HUDEP-2 (cell line): ENCODE data around the gene HS3ST2.
A peak's percentile ranks its signal among the peaks of the same experiment; 100 is the strongest.
"Not testable (repeated sequence)": the region's sequence is repeated elsewhere in the genome, so short reads cannot be mapped to it uniquely, and the experiment has no call there.

Experiments
- DNase-seq, 76 experiments: peaks; one replicate each; lab custom pipeline; 2025; ENCODE audit not compliant: unreplicated experiment in 76 of 76; lab: John Stamatoyannopoulos, UW

HS3ST2 gene

DNA sequence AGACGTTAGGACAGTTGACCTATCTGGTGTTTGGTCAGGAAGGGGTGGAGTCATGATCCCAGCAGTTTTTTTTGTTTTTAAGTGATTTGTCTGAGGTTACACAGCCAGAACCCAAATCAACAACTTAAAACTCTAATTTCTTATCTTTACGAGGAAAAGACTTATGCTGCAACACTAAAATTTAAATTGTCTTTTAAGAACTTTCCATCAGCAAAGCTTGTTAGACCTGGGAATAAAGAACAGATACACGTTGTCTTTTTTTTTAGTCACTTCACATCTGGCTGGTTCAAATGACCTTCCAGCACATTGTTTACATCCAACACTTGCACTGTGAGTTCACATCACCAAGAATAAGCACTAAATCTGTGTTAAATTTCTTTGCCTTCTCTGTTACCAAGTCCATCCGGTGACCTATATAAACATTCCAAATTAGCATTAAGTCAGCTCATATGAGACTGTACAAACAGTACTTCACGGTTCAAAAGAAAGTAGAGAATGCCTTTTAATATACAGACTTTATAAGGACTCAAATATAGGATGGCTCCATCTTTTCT lies 115.0 kb downstream of the HS3ST2 start:
- DNase-seq, result no peak

DNA sequence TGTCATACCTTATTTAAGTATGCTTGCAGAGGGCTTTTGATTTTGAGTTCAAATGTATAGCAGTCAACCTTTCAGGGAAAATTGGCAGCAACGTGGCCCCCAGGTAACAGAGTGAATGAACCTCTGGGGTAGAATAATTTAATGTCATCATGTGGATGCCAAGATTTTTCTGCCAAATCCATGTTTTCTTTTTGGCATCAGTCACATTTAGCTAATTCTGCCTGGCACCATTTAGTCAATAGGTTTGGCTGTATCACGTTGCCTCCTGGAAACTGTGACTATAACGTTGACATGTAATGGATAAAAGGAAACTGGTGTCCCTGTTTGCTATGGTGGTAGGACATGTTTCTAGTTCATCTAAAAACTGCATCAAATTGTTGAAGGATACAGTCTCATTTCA lies 115.5 kb downstream of the HS3ST2 start:
- no peak for DNase-seq

DNA sequence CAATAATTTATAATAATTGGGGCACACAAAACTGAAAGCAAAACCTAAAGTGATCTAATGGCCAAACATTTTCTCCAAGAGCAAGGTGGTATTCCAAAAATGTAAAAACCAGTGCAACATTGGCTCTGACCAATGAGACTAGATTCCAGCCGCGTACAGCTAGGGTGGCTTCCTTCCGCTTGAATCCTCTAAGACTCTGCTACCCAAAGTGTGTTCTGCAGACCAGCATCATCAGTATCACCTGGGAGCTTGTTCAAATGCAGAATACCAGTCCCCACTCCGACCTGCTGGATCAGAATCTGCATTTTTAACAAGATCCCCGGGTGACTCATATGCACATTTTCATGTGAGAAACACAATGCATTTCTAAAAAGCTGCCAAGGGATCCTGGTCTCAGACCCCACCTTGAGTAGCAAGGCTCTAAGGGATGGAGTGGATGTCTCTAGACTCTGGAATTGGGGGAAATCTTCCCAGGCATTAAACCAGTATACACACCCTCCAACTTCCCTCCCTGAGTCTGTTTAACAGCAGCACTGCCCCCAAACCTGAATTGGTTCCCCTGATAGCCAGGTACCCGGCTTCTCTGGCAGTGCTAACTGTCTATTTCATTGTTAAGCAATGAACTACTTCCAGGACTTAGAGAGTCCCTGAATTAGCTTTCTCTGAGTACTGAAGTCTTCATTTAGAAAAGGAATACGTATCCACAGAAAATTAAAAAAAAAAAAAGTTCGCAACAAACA lies 118.2 kb downstream of the HS3ST2 start:
- DNase-seq, result no peak

DNA sequence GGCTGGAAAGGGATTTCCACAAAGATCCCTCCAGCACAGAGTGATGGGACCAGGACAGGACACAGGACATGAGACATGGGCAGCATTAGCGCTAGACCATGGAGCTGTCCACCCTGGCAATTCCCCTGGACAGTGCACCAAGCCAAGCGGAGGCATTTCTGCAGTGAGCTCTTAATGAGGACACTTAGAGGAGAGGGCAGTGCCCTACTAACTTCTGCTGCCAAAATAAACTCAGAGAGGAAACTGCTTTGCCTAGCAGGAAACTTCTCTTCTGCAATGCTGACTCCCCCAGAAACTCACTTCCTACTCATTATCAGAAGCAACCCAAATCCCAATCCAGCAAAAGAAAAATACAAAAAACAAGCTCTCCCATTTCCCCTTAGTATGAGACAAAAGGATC lies 119.2 kb downstream of the HS3ST2 start:
- DNase-seq, result no peak

DNA sequence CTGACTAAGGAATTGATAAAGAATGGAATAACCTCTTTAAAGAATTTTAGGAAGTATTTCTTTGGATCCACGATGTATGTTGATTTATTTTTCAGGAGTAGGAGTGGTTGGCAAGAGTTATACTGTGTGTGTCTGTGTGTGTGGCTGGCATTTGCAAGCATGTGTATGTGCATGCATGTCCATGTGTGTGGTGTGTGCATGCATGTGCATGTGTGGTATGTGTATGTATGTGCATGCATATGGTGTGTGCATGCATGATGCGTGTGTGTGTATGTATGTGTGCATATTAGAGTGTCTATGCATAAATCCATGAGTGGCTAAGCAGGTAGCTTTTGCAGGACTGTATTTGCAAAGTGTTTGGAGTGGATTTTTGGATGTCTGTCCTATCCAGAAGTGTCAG lies 120.8 kb downstream of the HS3ST2 start:
- DNase-seq, result no peak

DNA sequence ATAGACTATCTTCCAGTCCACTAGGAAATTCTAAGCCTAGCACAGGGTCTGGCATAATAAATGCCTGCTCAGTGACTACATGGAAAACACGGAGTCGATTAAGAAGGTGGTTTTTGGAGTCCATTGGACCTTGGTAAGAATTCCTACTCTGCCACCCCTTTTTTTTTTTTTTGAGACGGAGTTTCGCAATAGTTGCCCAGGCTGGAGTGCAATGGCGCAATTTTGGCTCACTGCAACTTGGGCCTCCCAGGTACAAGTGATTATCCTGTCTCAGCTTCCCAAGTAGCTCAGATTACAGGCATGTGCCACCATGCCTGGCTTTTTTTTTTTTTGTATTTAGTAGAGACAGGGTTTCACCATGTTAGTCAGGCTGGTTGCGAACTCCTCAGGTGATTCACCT lies 123.2 kb downstream of the HS3ST2 start:
- no peak for DNase-seq

DNA sequence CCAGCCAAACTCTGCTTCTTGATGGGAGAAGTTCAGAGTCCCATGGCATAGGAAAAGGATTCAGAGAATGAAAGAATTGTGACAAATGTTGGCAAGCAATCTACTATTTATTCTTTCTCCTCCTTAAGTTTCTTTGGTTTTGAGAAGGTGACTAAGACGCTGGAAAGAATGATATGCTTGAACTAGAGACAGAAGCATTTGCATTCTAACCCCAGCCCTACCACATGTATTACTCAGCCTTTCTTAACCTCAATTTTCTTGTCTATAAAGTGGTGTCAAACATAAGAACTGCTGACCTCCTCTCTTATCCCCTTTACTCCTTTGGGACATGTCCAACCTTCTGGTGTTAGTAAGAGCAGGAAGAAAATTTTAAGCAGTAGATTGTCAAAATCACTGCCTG lies 124.7 kb downstream of the HS3ST2 start:
- DNase-seq, result no peak

DNA sequence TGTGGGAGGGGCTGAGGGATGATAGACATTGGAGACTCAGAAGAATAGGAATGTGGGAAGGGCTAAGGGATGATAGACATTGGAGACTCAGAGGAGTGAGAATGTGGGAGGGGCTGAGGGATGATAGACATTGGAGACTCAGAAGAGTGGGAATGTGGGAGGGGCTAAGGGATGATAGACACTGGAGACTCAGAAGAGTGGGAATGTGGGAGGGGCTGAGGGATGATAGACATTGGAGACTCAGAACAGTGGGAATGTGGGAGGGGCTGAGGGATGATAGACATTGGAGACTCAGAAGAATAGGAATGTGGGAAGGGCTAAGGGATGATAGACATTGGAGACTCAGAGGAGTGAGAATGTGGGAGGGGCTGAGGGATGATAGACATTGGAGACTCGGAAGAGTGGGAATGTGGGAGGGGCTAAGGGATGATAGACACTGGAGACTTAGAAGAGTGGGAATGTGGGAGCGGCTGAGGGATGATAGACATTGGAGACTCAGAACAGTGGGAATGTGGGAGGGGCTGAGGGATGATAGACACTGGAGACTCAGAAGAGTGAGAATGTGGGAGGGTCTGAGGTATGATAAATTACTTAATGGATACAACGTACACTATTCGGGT lies 125.9 kb downstream of the HS3ST2 start:
- not testable (repeated sequence) for DNase-seq

DNA sequence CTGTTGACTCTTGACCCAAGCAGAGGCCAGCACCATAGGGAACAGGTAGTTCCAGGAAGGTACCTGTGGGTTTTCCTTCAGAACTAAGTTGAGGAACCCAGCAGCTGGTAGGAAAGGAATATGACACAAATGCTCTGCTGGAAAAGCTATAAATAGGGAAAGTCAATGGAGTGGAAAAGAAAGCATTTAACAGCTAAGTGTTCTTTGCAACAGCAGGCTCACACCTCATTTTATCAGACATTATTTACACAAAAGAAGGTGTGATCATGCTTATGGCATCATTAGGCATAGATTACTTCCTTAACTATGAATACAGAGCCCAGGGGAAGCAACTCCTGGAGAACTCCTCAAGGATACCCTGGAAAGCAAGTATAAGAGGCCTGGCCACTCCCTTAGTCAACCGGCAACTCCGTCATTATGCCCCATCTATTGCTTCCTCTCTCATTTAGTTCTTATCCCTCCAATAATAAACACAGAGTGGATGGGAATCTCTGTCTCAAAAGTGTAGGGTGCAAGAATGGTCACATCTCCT lies 128.1 kb downstream of the HS3ST2 start:
- no peak for DNase-seq

DNA sequence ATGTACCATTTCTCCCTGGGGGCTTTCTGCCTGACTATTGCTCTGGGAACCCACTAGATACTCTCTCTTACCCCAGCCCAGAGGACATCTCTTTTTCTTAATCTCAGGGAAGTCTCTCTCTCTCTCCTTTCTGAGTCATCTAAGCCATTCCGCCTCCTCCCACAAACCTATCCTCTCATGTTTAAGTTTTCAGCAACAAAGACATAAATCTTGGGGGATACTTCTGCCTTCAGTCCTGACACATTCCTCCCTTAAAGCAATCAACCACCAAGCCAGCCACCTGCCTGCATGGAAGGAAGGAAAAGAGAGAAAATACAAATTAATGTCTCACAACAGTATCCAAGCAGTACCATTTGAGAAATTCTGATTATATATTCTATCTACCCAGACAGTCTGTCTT lies 128.8 kb downstream of the HS3ST2 start:
- DNase-seq, result no peak

DNA sequence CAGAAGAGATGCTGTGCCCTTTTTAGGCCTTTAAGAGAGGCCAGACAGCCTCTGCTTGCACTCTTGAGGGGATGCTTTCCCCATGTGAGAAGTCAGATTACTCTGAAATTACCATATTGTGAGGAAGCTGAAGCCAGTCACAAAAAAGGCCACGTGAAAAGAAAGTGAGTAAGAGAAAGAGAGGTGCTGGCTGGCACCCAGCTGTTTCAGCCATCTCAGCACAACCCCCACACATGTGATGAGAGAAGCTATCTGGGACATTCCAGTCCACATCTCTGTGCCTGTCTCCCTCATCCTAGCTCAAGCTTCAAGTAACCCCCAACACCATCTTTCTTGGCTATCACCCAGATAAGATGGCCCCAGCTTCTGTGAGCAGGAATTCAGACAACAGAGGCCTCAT lies 131.4 kb downstream of the HS3ST2 start:
- no peak for DNase-seq

DNA sequence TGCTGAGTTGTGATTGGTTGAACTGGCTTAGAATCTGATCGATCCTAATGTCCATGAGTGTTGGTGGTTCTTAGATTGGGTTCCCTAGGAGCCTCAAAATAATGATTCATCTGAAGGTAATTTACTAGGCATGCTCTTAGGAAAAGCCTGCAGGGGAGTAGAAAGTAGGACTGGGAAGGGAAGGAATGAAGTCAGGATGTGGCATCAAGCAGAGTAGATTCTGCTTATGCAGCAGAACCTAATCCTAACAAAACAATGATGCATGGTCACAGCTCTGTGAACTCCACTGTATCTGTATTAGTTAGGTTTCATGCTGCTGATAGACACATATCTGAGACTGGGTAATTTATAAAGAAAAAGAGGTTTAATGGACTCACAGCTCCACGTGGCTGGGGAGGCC lies 132.5 kb downstream of the HS3ST2 start:
- DNase-seq, result no peak

DNA sequence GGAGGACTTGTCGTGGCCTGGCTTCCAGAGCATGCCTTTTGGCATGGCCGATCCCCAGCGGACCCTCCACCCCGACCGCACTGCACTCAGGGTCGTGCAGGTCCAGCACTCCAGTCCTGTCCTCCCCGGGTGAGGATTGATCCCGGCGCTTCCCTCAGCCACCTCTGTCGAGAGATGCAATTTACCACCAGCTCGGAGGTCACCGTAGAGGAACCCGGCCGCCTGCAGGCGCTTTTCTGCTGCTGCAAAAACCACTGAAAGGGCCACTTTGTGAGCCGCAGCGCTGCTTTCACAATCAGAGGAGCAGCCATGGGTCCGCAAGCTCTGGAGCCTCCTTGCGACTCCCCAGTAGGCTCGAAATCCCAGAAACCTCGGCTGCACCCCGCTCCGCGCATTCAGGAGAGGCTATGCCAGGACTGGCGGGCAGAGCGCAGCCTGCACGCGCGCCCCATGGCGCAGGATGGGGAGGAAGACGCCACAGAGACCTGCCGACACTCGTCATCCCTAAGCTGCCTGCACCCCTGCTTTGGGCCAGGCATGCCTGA lies 134.2 kb downstream of the HS3ST2 start:
- no peak for DNase-seq

DNA sequence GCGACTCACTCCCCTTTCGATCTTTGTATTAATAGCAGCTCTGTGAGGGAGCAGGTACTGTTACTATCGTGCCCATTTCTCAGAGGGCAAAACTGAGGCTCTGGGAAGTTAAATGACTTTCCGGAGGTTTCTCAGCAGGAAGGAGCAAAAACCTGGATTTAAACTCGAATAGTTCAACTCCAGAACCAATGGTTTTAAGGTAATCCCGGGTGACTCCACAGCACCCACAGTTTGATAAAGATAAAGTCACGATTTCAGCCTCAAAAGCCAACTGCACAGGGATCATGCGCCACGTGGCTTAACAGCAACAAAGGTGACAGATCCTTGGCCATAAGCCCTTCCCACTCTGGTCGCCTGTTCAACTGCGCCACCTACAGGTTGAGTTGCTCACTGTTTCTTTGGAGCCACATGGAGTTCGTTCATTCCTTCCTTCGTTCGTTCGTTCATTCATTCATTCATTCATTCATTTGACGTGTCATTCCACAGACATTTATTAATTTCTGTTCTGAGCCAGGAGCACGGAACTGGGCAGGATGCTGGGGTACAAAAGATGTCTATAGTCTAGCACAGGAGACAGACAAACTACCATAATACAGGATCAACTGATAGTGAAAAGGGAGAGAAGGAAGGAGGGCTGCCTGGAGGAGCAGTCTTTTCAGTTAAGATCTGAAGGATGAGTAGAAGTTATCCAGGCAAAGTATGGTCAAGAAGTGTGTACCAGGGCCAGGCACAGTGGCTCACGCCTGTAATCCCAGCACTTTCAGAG lies 134.8 kb downstream of the HS3ST2 start:
- DNase-seq, result peak in 71 of 76 experiments; percentile 4 to 78 (median 46)

DNA sequence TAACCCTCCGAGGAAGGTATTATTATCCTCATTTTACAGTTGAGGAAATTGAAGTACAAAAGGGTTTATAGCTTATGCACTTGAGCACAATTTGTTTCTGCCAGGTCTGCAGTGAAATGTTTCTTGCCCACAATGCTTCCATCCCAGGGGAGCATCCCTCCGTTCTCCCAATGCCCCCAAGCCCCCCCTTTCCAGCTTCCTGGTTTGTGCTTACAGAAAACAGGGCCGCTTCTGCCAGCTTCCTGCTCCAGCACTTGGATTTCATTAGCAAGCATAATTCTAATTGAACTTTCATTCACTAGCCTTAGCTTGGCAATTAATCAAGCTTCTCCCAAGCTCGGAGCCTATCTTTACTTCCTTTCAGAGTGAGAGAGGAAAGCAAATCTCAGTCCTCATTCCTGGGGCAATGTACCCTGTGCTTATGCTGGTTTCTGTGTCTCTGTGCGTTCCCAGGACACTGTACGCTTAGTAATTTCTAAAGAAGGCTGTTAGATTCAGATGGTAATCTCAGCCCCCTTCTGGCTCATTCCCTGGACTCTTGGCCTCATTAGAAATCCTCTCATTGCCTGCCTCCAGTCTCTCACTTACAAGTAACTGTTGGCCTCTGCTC lies 141.6 kb downstream of the HS3ST2 start:
- DNase-seq, result no peak

DNA sequence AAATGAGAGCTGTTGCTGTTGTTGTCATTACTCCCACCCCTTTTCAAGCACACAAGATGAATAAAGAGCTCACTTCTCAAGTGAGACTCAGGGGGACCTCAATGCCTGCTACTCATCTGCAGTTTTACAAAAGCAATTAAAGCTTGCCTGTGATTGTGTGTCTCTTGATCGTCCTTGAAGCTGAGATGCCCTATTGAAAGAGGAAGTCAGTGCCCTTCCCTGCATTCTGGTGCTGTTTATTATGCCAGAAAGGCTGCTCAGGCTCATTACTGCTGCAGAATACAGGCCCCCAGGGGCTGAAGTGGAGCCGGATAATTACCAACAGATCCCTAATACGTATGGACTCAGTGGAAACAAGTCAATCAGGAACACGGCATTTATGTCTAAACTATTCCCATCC lies 147.2 kb downstream of the HS3ST2 start:
- no peak for DNase-seq

DNA sequence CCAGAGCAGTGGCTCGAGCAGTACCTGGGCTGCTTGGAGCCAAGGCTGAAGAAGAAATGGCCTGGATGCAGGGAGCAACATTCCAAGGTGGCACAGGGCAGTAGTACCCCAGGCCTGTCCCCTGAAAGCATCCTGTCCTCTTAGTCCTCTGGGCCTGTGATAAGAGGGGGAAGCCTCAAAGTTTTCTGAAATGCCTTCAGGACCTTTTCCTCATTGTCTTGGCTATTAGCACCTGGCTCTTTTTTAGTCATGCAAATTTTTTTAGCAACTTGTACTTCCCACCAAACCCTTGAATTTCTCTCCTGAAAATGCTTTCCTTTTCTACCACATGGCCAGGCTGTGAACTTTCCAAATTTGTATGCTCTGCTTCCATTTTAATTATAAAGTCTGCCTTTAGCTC lies 148.9 kb downstream of the HS3ST2 start:
- no peak for DNase-seq
